ENCODE measurements around the gene TNRC6A. TPM values are rescaled to one million over a fixed set of nuclear protein-coding genes. Genes with fewer than 3 reads are reported as not detected.

TNRC6A gene
- total and polyA plus RNA-seq, 9 of the 15 experiments (the other 6 are each of a cell fraction or from before 2014, with no cell fraction given) = 3.4 to 32.1 (median 26.6) TPM

DNA sequence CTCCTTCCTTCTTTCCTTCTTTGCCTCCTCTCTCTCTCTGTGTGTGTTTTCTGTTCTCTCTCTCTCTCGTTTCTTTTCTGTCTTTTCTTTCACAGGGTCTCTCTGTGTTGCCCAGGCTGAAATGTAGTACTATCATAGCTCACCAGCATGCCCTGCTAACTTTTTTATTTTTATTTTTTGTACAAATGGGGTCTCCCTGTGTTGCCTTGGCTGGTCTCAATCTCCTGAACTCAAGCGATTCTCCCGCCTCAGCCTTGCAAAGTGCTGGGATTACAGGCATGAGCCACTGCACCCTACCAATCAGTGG is 117.9 kb downstream of the TNRC6A start (continued):
- TF ChIP-seq BRF1 (IDR thresholded peaks at IDR 0.05; ENCODE audit: borderline replicate concordance, extremely low read depth, insufficient read length) = no peak

DNA sequence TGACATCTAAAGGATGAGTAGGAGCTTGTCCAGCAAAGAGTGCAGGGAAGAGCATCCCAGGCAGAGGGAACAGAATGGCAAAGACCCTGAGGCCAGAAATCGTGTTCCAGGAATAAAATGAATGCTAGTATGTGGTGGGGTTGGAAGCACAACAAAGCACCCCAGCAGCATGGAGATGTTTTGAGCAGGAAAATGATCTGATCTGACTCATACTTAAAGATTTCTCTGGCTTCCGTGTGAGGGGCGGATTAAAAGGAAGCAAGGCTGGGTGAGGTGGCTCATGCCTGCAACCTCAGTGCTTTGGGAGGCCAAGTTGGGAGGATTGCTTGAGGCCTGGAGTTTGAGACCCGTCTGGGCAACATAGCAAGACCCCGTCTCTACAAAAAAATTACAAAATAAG is 118.6 kb downstream of the TNRC6A start:
- H3K27me3 ChIP-seq (ENCODE audit: control insufficient read depth in 2 of 2, insufficient read depth in 2 of 2, low read length in 2 of 2) = 0 out of 5 replicates have a peak, but pooled peaks cover 0 to 3% of the 10 kb centered on the region in 2 experiments
- in situ Hi-C loops (cut with MboI) = no loop called here
- DNase-seq (ENCODE audit: extremely low read depth in 1 of 4, low spot score in 3 of 4) (no peak), FAIRE-seq (no peak), ATAC-seq (no peak)
- 12% methylated on average over 5 of the region's 5 CpGs for WGBS (ENCODE audit: insufficient coverage, low coverage, missing lambda C conversion rate)
- H3K4me3 ChIP-seq = no peak overlapping the region
- no peak overlapping the region for H3K27ac ChIP-seq (ENCODE audit: extremely low read depth, low read depth, low read length)
- ChIA-PET POLR2A (interaction anchor here (1.0 kb wide), 1 partner anchor 70 kb away, joined by 3 read pairs; no protein-coding TSS in a partner anchor), CTCF (ENCODE audit: low intra/inter-chr PET ratio) (no interaction called here)
- TF ChIP-seq, protein P1, sequence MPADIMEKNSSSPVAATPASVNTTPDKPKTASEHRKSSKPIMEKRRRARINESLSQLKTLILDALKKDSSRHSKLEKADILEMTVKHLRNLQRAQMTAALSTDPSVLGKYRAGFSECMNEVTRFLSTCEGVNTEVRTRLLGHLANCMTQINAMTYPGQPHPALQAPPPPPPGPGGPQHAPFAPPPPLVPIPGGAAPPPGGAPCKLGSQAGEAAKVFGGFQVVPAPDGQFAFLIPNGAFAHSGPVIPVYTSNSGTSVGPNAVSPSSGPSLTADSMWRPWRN (IDR thresholded peaks at IDR 0.05; ENCODE audit: low read depth) = no peak
- TF ChIP-seq DPF2 (IDR thresholded peaks at IDR 0.05) (no peak), ZNF121 (CRISPR knock-in tag; conservative IDR thresholded peaks at IDR 0.05) (0 out of 2 replicates have a peak, but pooled peaks have one; percentile 16)
- TF ChIP-seq, protein P2, sequence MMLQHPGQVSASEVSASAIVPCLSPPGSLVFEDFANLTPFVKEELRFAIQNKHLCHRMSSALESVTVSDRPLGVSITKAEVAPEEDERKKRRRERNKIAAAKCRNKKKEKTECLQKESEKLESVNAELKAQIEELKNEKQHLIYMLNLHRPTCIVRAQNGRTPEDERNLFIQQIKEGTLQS (IDR thresholded peaks at IDR 0.05) = peak; percentile 16; the same call in 1 of the 2 replicates
- TF ChIP-seq, protein P2 (CRISPR knock-in tag; conservative IDR thresholded peaks at IDR 0.05) = no peak
- no peaks in the 10 kb centered on the region for H3K79me2 ChIP-seq (ENCODE audit: control insufficient read depth, insufficient read depth, low read length)
- 0 out of 2 replicates have a peak, but pooled peaks cover 6% of the 10 kb centered on the region for H4K20me1 ChIP-seq (replicated peaks; ENCODE audit: control insufficient read depth, insufficient read depth, low read length)
- intact Hi-C loops (cut with micrococcal nuclease) = no loop called here
- H3K4me2 ChIP-seq (ENCODE audit: insufficient read depth, low read length) = no peak overlapping the region
- no peaks in the 10 kb centered on the region for H3K9me3 ChIP-seq (replicated peaks; ENCODE audit: control insufficient read depth, insufficient read depth, low read depth, low read length)
- H3K9me1 ChIP-seq (ENCODE audit: control insufficient read depth, insufficient read depth, low read length) = peaks cover 4% of the 10 kb centered on the region
- BruUV-seq (replicated peaks) = no TSS peak
- H3K4me1 ChIP-seq (replicated peaks in 1 of 2; ENCODE audit: control insufficient read depth in 2 of 2, insufficient read depth in 2 of 2, low read length in 2 of 2) = peaks cover 21 to 31% of the 10 kb centered on the region in 2 experiments
- no peak overlapping the region for H2AFZ ChIP-seq (ENCODE audit: low read depth, low read length)
- no peak overlapping the region for H3K9ac ChIP-seq (ENCODE audit: insufficient read depth in 1 of 2, low read depth in 2 of 2, low read length in 2 of 2)
- no peaks in the 10 kb centered on the region for H3K36me3 ChIP-seq (ENCODE audit: control insufficient read depth, insufficient read depth, low read length)
